OCI-LY3 (cell line): ENCODE measurements around the gene NBEA.
"Not testable (repeated sequence)": the region's sequence is repeated elsewhere in the genome, so short reads cannot be mapped to it uniquely, and the experiment has no call there.

Source experiments
- H2AFZ ChIP-seq: fragments of 200-600, 300-600 bp; shearing (Covaris generic); 2 replicates; pipeline ENCODE4 v1.6.0; 2014; ENCODE audit warnings: antibody characterized with exemption, low read depth, low read length
- H3K27ac ChIP-seq: fragments of 200-600, 300-600 bp; sonication (generic); 2 replicates; pipeline ENCODE4 v1.5.1; 2014; ENCODE audit warnings: mild to moderate bottlenecking, low read length, moderate library complexity, mixed read lengths
- H3K27me3 ChIP-seq: fragments of 200-600, 300-600 bp; sonication (generic); 2 replicates; pipeline ENCODE4 v1.6.1; 2014; ENCODE audit warnings: low read depth, low read length, mixed read lengths
- H3K36me3 ChIP-seq: fragments of 200-600, 300-600 bp; sonication (generic); replicated peaks from 2 replicates; pipeline ENCODE3; 2014; ENCODE audit warnings: low read depth, low read length, mixed read lengths
- H3K4me1 ChIP-seq: fragments of 300-600, 200-600 bp; sonication (generic); 2 replicates; pipeline ENCODE4 v1.6.1; 2014; ENCODE audit warnings: low read length, mixed read lengths
- H3K4me2 ChIP-seq: fragments of 200-600, 300-600 bp; sonication (generic); 2 replicates; pipeline ENCODE4 v1.6.1; 2014; ENCODE audit warnings: low read length, mixed read lengths
- H3K4me3 ChIP-seq: fragments of 300-600, 200-600 bp; sonication (generic); 2 replicates; pipeline ENCODE4 v1.5.1; 2014; ENCODE audit warnings: antibody characterized with exemption, mild to moderate bottlenecking, low read length, moderate library complexity
- H3K79me2 ChIP-seq: fragments of 300-600, 200-600 bp; shearing (Covaris generic); 2 replicates; pipeline ENCODE4 v1.6.1; 2014; ENCODE audit warnings: mild to moderate bottlenecking, low read length, mixed read lengths
- H3K9ac ChIP-seq: fragments of 300-600, 200-600 bp; shearing (Covaris generic); 2 replicates; pipeline ENCODE4 v1.6.0; 2014; ENCODE audit warnings: mild to moderate bottlenecking, low read length, moderate library complexity
- H3K9me3 ChIP-seq: fragments of 200-600, 300-600 bp; shearing (Covaris generic); 2 replicates; pipeline ENCODE4 v1.6.1; 2014; ENCODE audit warnings: low read length, mixed read lengths; ENCODE audit not compliant: insufficient read depth
- H4K20me1 ChIP-seq: fragments of 200-600, 300-600 bp; sonication (generic); 2 replicates; pipeline ENCODE4 v1.6.1; 2016; ENCODE audit warnings: low read length, mixed read lengths; ENCODE audit not compliant: insufficient read depth
- EZH2phosphoT487 ChIP-seq: fragments of 200-600 bp; shearing (Covaris generic); IDR thresholded peaks from 2 replicates; pipeline ENCODE4 v1.6.1; 2018; ENCODE audit warnings: antibody characterized with exemption, mixed run types, low read depth
- TF ChIP-seq, protein P1 (sequence below): fragments of 200-600, 300-600 bp; sonication (generic); IDR thresholded peaks from 2 replicates; pipeline ENCODE4 v1.5.1; 2014; ENCODE audit warnings: antibody characterized with exemption, low read length, low read depth

NBEA gene

GRCh38 chr13:34913040-34913439 is 29.0 kb upstream of the NBEA start:
- H2AFZ ChIP-seq = no peak overlapping the region
- H3K27me3 ChIP-seq = peaks cover 5% of the 10 kb centered on the region; the same call in 1 of the 2 replicates
- no peaks in the 10 kb centered on the region for H3K79me2 ChIP-seq
- H3K4me1 ChIP-seq = no peaks in the 10 kb centered on the region
- H4K20me1 ChIP-seq = no peaks in the 10 kb centered on the region
- H3K36me3 ChIP-seq = no peaks in the 10 kb centered on the region
- H3K4me3 ChIP-seq = no peak overlapping the region
- no peaks in the 10 kb centered on the region for H3K9me3 ChIP-seq
- H3K27ac ChIP-seq = no peak overlapping the region
- H3K4me2 ChIP-seq = no peak overlapping the region
- TF ChIP-seq EZH2phosphoT487 = no peak
- TF ChIP-seq, protein P1, sequence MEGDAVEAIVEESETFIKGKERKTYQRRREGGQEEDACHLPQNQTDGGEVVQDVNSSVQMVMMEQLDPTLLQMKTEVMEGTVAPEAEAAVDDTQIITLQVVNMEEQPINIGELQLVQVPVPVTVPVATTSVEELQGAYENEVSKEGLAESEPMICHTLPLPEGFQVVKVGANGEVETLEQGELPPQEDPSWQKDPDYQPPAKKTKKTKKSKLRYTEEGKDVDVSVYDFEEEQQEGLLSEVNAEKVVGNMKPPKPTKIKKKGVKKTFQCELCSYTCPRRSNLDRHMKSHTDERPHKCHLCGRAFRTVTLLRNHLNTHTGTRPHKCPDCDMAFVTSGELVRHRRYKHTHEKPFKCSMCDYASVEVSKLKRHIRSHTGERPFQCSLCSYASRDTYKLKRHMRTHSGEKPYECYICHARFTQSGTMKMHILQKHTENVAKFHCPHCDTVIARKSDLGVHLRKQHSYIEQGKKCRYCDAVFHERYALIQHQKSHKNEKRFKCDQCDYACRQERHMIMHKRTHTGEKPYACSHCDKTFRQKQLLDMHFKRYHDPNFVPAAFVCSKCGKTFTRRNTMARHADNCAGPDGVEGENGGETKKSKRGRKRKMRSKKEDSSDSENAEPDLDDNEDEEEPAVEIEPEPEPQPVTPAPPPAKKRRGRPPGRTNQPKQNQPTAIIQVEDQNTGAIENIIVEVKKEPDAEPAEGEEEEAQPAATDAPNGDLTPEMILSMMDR = no peak
- H3K9ac ChIP-seq = no peak overlapping the region

GRCh38 chr13:34914416-34914815 is 27.7 kb upstream of the NBEA start:
- no peaks in the 10 kb centered on the region for H4K20me1 ChIP-seq
- H2AFZ ChIP-seq = no peak overlapping the region
- H3K36me3 ChIP-seq = no peaks in the 10 kb centered on the region
- peaks cover 7% of the 10 kb centered on the region; the same call in 1 of the 2 replicates for H3K27me3 ChIP-seq
- H3K4me2 ChIP-seq = no peak overlapping the region
- no peaks in the 10 kb centered on the region for H3K9me3 ChIP-seq
- H3K4me3 ChIP-seq = no peak overlapping the region
- no peak for TF ChIP-seq EZH2phosphoT487
- TF ChIP-seq, protein P1 = no peak
- H3K79me2 ChIP-seq = no peaks in the 10 kb centered on the region
- no peak overlapping the region for H3K27ac ChIP-seq
- H3K9ac ChIP-seq = no peak overlapping the region
- no peaks in the 10 kb centered on the region for H3K4me1 ChIP-seq

DNA sequence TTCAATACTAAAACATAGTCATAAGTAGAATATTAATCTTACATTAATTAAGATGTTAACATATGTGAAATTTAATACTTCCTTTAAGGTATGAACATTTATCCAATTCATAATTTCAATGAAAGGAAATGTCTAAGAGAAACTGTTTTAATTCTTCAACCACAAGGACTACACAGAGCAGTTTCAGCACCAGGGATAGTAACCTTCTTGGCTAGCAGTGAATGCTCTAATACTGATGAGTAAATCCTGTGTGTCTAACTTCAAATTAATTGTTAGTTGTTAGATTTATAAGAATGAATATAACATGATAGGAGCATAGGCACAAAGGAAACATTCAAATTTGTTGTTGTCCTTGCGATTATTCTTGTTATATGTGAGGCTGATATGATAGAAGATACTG is 15.6 kb upstream of the NBEA start:
- Histone ChIP-seq H3K9ac (no peak overlapping the region), H3K79me2 (no peaks in the 10 kb centered on the region), H3K4me1 (no peaks in the 10 kb centered on the region), H3K4me3 (no peak overlapping the region), H3K4me2 (no peak overlapping the region), H4K20me1 (no peaks in the 10 kb centered on the region), H3K27ac (no peak overlapping the region), H3K9me3 (no peaks in the 10 kb centered on the region), H3K36me3 (no peaks in the 10 kb centered on the region), H3K27me3 (0 out of 2 replicates have a peak, but pooled peaks cover 4% of the 10 kb centered on the region), H2AFZ (no peak overlapping the region)
- TF ChIP-seq, protein P1 = no peak
- TF ChIP-seq EZH2phosphoT487 = no peak

GRCh38 chr13:34928676-34929075 is 13.4 kb upstream of the NBEA start:
- not testable (repeated sequence) for H4K20me1 ChIP-seq, H3K9me3 ChIP-seq, H3K27ac ChIP-seq, H3K79me2 ChIP-seq, H3K4me1 ChIP-seq, H3K36me3 ChIP-seq, H3K4me2 ChIP-seq, H3K27me3 ChIP-seq, H3K4me3 ChIP-seq, H3K9ac ChIP-seq, H2AFZ ChIP-seq

DNA sequence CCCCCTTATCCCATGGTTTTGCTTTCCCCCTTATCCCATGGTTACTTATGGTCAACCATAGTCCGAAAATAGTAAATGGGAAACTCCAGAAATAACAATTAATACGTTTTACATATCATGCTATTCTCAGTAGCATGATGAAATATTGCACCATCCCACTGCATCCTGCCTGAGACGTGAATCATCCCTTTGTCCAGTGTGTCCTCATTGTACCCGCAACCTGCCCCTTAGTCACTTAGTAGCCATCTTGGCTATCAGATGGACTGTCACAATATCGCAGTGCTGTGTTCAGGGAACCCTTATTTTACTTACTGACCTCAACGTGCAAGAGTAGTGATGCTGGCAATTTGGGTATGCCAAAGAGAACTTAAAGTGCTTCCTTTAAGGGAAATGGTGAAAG is 10.5 kb upstream of the NBEA start:
- H2AFZ ChIP-seq = no peak overlapping the region
- TF ChIP-seq, protein P1 = no peak
- no peak for TF ChIP-seq EZH2phosphoT487
- no peaks in the 10 kb centered on the region for H3K4me1 ChIP-seq
- H3K4me3 ChIP-seq = no peak overlapping the region
- no peaks in the 10 kb centered on the region for H3K36me3 ChIP-seq
- no peak overlapping the region for H3K9ac ChIP-seq
- H3K27ac ChIP-seq = no peak overlapping the region
- no peaks in the 10 kb centered on the region for H4K20me1 ChIP-seq
- H3K9me3 ChIP-seq = no peaks in the 10 kb centered on the region
- H3K27me3 ChIP-seq = peaks cover 23% of the 10 kb centered on the region; the same call in 1 of the 2 replicates
- no peak overlapping the region for H3K4me2 ChIP-seq
- H3K79me2 ChIP-seq = no peaks in the 10 kb centered on the region
